Left ventricle myocardium inferior (tissue), 1 donor: Measurements from ENCODE around the gene CFAP70. TPM values are rescaled to one million over a fixed set of nuclear protein-coding genes. Genes with fewer than 3 reads are reported as not detected.

Experiments
- DNase-seq: peaks from one replicate; pipeline ENCODE4 v3.0.0-alpha.2; 2020
- H3K27ac ChIP-seq: fragments of 200-600 bp; replicated peaks from 2 replicates; pipeline ENCODE4 v1.8.0; 2021
- H3K27me3 ChIP-seq: fragments of 200-600 bp; 2 replicates; pipeline ENCODE4 v1.8.0; 2021; ENCODE audit warnings: low read depth
- H3K36me3 ChIP-seq: fragments of 200-600 bp; 2 replicates; pipeline ENCODE4 v1.8.0; 2021
- H3K4me1 ChIP-seq: fragments of 200-600 bp; 2 replicates; pipeline ENCODE4 v1.8.0; 2021
- H3K4me3 ChIP-seq: fragments of 200-600 bp; 2 replicates; pipeline ENCODE4 v1.8.0; 2021; ENCODE audit warnings: mild to moderate bottlenecking, moderate library complexity
- H3K9me3 ChIP-seq: fragments of 200-600 bp; replicated peaks from 2 replicates; pipeline ENCODE4 v1.8.0; 2021
- CTCF ChIP-seq: fragments of 200-600 bp; IDR thresholded peaks from 2 replicates; pipeline ENCODE4 v1.8.0; 2021; ENCODE audit warnings: antibody characterized with exemption, mild to moderate bottlenecking, borderline replicate concordance
- intact Hi-C: fragments of 100-400 bp; cut with micrococcal nuclease; formaldehyde crosslinking; loops from one replicate; pipeline ENCODE4 v1.11.0; 2022
- total RNA-seq: library from RNA; stranded (reverse); fragmentation: NEBNext Ultra II Directional; extraction: Animal tissue kit (Norgen Biotek cat#: 25700); gene quantifications from one replicate; pipeline ENCODE4 v1.2.1, GENCODE V29; 2021
- donor health status: DM: no; HTN: yes; CAD: no; lungs with severe emphysema.

CFAP70 gene
- total RNA-seq, 1 donor from 2014 or later, result 2.0 TPM

GRCh38 chr10:73364964-73365363, 6.3 kb upstream of the CFAP70 start:
- Histone ChIP-seq H3K4me3 (no peak overlapping the region), H3K27me3 (no peaks in the 10 kb centered on the region), H3K36me3 (peaks cover 46% of the 10 kb centered on the region), H3K4me1 (no peaks in the 10 kb centered on the region), H3K9me3 (peaks cover 8% of the 10 kb centered on the region), H3K27ac (no peak overlapping the region)
- no peak for DNase-seq
- no peak for TF ChIP-seq CTCF
- intact Hi-C loops, result no loop called here

GRCh38 chr10:73359492-73359891, 828 bp upstream of the CFAP70 start:
- peak overlapping the region; percentile 88 for H3K4me3 ChIP-seq

GRCh38 chr10:73357821-73358220, 843 bp downstream of the CFAP70 start:
- Histone ChIP-seq H3K27ac (peak overlapping the region; percentile 76), H3K27me3 (no peaks in the 10 kb centered on the region), H3K36me3 (no peaks in the 10 kb centered on the region), H3K4me1 (peaks cover 18% of the 10 kb centered on the region), H3K4me3 (peak overlapping the region; percentile 88), H3K9me3 (peaks cover 8% of the 10 kb centered on the region)
- no peak for DNase-seq
- TF ChIP-seq CTCF, result no peak
- intact Hi-C loops, result no loop called here

More at GRCh38 chr10:73359492-73359891, 828 bp upstream of the CFAP70 start:
- intact Hi-C loops, result no loop called here
- Histone ChIP-seq H3K36me3 (peaks cover 7% of the 10 kb centered on the region), H3K9me3 (peaks cover 8% of the 10 kb centered on the region), H3K4me1 (peaks cover 18% of the 10 kb centered on the region), H3K27ac (no peak overlapping the region), H3K27me3 (no peaks in the 10 kb centered on the region)
- DNase-seq, result no peak
- TF ChIP-seq CTCF, result no peak

- DNase-seq, result no peak
- TF ChIP-seq CTCF, result no peak
- intact Hi-C loops, result no loop called here
- H3K9me3 ChIP-seq, result peaks cover 4% of the 10 kb centered on the region
- H3K27ac ChIP-seq, result no peak overlapping the region
- peaks cover 18% of the 10 kb centered on the region for H3K4me1 ChIP-seq
- no peaks in the 10 kb centered on the region for H3K27me3 ChIP-seq
- no peak overlapping the region for H3K4me3 ChIP-seq
- H3K36me3 ChIP-seq, result no peaks in the 10 kb centered on the region
These were observed 1.5 kb downstream of the CFAP70 start for GRCh38 chr10:73357166-73357565.

GRCh38 chr10:73344269-73344668, 14.4 kb downstream of the CFAP70 start:
- peaks cover 9% of the 10 kb centered on the region for H3K36me3 ChIP-seq
- H3K9me3 ChIP-seq, result no peaks in the 10 kb centered on the region
- intact Hi-C loops, result no loop called here
- DNase-seq, result no peak
- TF ChIP-seq CTCF, result no peak
- no peaks in the 10 kb centered on the region for H3K4me1 ChIP-seq
- no peak overlapping the region for H3K4me3 ChIP-seq
- no peak overlapping the region for H3K27ac ChIP-seq
- H3K27me3 ChIP-seq, result no peaks in the 10 kb centered on the region

- intact Hi-C loops, result no loop called here
- no peak overlapping the region for H3K4me3 ChIP-seq
These were observed 18.5 kb downstream of the CFAP70 start for GRCh38 chr10:73340121-73340520.

More at GRCh38 chr10:73340121-73340520, 18.5 kb downstream of the CFAP70 start:
- DNase-seq, result no peak
- H3K27ac ChIP-seq, result no peak overlapping the region
- H3K9me3 ChIP-seq, result no peaks in the 10 kb centered on the region
- H3K36me3 ChIP-seq, result no peaks in the 10 kb centered on the region
- TF ChIP-seq CTCF, result no peak
- H3K27me3 ChIP-seq, result no peaks in the 10 kb centered on the region
- no peaks in the 10 kb centered on the region for H3K4me1 ChIP-seq
